GM23338 (cell line): ENCODE data around the gene FRMD4A. TPM values are rescaled to one million over a fixed set of nuclear protein-coding genes. Genes with fewer than 3 reads are reported as not detected.

Experiments used
- ATAC-seq: fragments of 200-7000 bp; cut with Tn5 transposase; 3 replicates; pipeline ENCODE4 v1.9.1; 2020
- DNase-seq: peaks from one replicate; pipeline ENCODE4 v3.0.0-alpha.2; 2015; ENCODE audit warnings: low spot score
- H2AFZ ChIP-seq: fragments of 200-600 bp; sonication (generic); 2 replicates; pipeline ENCODE4 v1.8.0; 2016; ENCODE audit warnings: antibody characterized with exemption, mild to moderate bottlenecking, moderate library complexity
- H3F3A ChIP-seq: fragments of 200-600 bp; sonication (generic); replicated peaks from 2 replicates; pipeline ENCODE4 v1.8.0; 2017; ENCODE audit warnings: antibody characterized with exemption, mixed run types, low read depth
- H3K27ac ChIP-seq: fragments of 200-600 bp; sonication (generic); 2 replicates; pipeline ENCODE4 v1.6.1; 2016; ENCODE audit warnings: low read depth
- H3K27me3 ChIP-seq: fragments of 200-600 bp; sonication (generic); 2 replicates; pipeline ENCODE4 v1.8.0; 2016; ENCODE audit warnings: mild to moderate bottlenecking, mixed run types, moderate library complexity; ENCODE audit not compliant: insufficient read depth
- H3K36me3 ChIP-seq: fragments of 200-600 bp; sonication (generic); 2 replicates; pipeline ENCODE4 v1.8.0; 2016; ENCODE audit warnings: mild to moderate bottlenecking; ENCODE audit not compliant: insufficient read depth
- H3K4me1 ChIP-seq: fragments of 200-600 bp; sonication (generic); 2 replicates; pipeline ENCODE4 v1.8.0; 2016; ENCODE audit warnings: mild to moderate bottlenecking, moderate library complexity; ENCODE audit not compliant: insufficient read depth
- H3K4me2 ChIP-seq: fragments of 200-600 bp; sonication (generic); 2 replicates; pipeline ENCODE4 v1.7.1; 2017; ENCODE audit warnings: mixed run types
- H3K4me3 ChIP-seq: fragments of 200-600 bp; sonication (generic); 2 replicates; pipeline ENCODE4 v1.6.1; 2016; ENCODE audit warnings: mixed run types
- H3K79me2 ChIP-seq: fragments of 200-600 bp; sonication (generic); replicated peaks from 2 replicates; pipeline ENCODE4 v1.8.0; 2017; ENCODE audit warnings: mild to moderate bottlenecking; ENCODE audit not compliant: insufficient read depth
- H3K9me2 ChIP-seq: fragments of 200-600 bp; sonication (generic); 2 replicates; pipeline ENCODE4 v1.8.0; 2017; ENCODE audit not compliant: insufficient read depth
- H4K20me1 ChIP-seq: fragments of 200-600 bp; sonication (generic); replicated peaks from 2 replicates; pipeline ENCODE4 v1.8.0; 2017; ENCODE audit warnings: mild to moderate bottlenecking; ENCODE audit not compliant: insufficient read depth
- H3K27ac Mint-ChIP-seq: 2 replicates; pipeline ENCODE4 v1.8.0; 2020; ENCODE audit warnings: inconsistent platforms, mild to moderate bottlenecking, moderate library complexity, mixed read lengths
- H3K27me3 Mint-ChIP-seq: 3 replicates; pipeline ENCODE4 v1.8.0; 2022; ENCODE audit warnings: low read depth, mild to moderate bottlenecking, moderate library complexity, mixed read lengths, inconsistent platforms; ENCODE audit not compliant: insufficient read depth, poor library complexity
- H3K36me3 Mint-ChIP-seq: 3 replicates; pipeline ENCODE4 v1.8.0; 2021; ENCODE audit warnings: low read depth, mild to moderate bottlenecking, inconsistent platforms, moderate library complexity, mixed read lengths
- H3K4me1 Mint-ChIP-seq: 3 replicates; pipeline ENCODE4 v1.8.0; 2020; ENCODE audit warnings: mild to moderate bottlenecking, inconsistent platforms, mixed read lengths
- H3K4me3 Mint-ChIP-seq: 3 replicates; pipeline ENCODE4 v1.8.0; 2021; ENCODE audit warnings: moderate library complexity, mild to moderate bottlenecking, inconsistent platforms, mixed read lengths
- H3K9me3 Mint-ChIP-seq: 3 replicates; pipeline ENCODE4 v1.8.0; 2020; ENCODE audit warnings: moderate library complexity, mild to moderate bottlenecking, inconsistent platforms, mixed read lengths
- CREB1 ChIP-seq: fragments of 250-450 bp; sonication (Bioruptor Pico); IDR thresholded peaks from 2 replicates; pipeline ENCODE4 v1.5.0; 2020; ENCODE audit warnings: low read depth, mild to moderate bottlenecking, moderate library complexity
- CTCF ChIP-seq, 2 experiments: fragments of 200-600 bp in 1 of 2; sonication (generic) in 1 of 2; conservative IDR thresholded peaks; 2 replicates each; pipeline versions ENCODE4 v1.5.1 to v1.6.1; 2016 to 2017; ENCODE audit warnings: antibody characterized with exemption in 2 of 2, low read depth in 2 of 2, mild to moderate bottlenecking in 2 of 2, moderate library complexity in 1 of 2
- ETS1 ChIP-seq: IDR thresholded peaks from 2 replicates; pipeline ENCODE4 v1.6.1; 2016; ENCODE audit warnings: antibody characterized with exemption
- EZH2 ChIP-seq: fragments of 200-600 bp; sonication (generic); IDR thresholded peaks from one replicate; pipeline ENCODE4 v1.8.0; 2017; ENCODE audit warnings: antibody characterized with exemption, mild to moderate bottlenecking, low read depth; ENCODE audit not compliant: unreplicated experiment
- EZH2phosphoT487 ChIP-seq: fragments of 200-600 bp; sonication (generic); IDR thresholded peaks from one replicate; pipeline ENCODE4 v1.8.1; 2018; ENCODE audit warnings: antibody characterized with exemption; ENCODE audit not compliant: unreplicated experiment
- JUNB ChIP-seq: IDR thresholded peaks from one replicate; pipeline ENCODE4 v1.6.1; 2016; ENCODE audit warnings: antibody characterized with exemption; ENCODE audit not compliant: unreplicated experiment
- NANOG ChIP-seq: IDR thresholded peaks from 2 replicates; pipeline ENCODE4 v1.6.1; 2016; ENCODE audit warnings: antibody characterized with exemption, borderline replicate concordance
- POLR2AphosphoS5 ChIP-seq: IDR thresholded peaks from 2 replicates; pipeline ENCODE4 v1.6.1; 2016; ENCODE audit warnings: antibody characterized with exemption, low read depth
- REST ChIP-seq: IDR thresholded peaks from one replicate; pipeline ENCODE4 v1.6.1; 2018; ENCODE audit warnings: antibody characterized with exemption; ENCODE audit not compliant: unreplicated experiment
- STAT1 ChIP-seq: IDR thresholded peaks from one replicate; pipeline ENCODE4 v1.6.1; 2016; ENCODE audit warnings: antibody characterized with exemption; ENCODE audit not compliant: unreplicated experiment
- ZNF114 ChIP-seq: fragments of 250-450 bp; sonication (Bioruptor Pico); IDR thresholded peaks from 2 replicates; pipeline ENCODE4 v1.5.0; 2020; ENCODE audit warnings: mild to moderate bottlenecking, moderate library complexity
- ZNF331 ChIP-seq: fragments of 250-450 bp; sonication (Bioruptor Pico); IDR thresholded peaks from 2 replicates; pipeline ENCODE4 v1.5.0; 2020; ENCODE audit warnings: low read depth, mild to moderate bottlenecking, moderate library complexity
- ZNF462 ChIP-seq: fragments of 250-450 bp; sonication (Bioruptor Pico); IDR thresholded peaks from 2 replicates; pipeline ENCODE4 v1.5.0; 2020; ENCODE audit warnings: mild to moderate bottlenecking, moderate library complexity
- polyA plus RNA-seq: library from polyadenylated mRNA; unstranded; fragments of >200 nt; fragmentation: Nextera tagmentation; extraction: Ambion mirVana; gene quantifications from 2 replicates; pipeline ENCODE4 v1.2.1, GENCODE V29; 2016
- total RNA-seq: library from RNA; depleted of rRNA; stranded (reverse); fragments of >200 nt; shearing (Covaris generic); gene quantifications from 2 replicates; pipeline ENCODE4 v1.2.3, GENCODE V29; 2014

Gene FRMD4A
- total and polyA plus RNA-seq, 2 experiments from 2014 or later: 14.0 to 20.1 TPM

- TF ChIP-seq EZH2phosphoT487 (no peak), ZNF331 (no peak), ETS1 (no peak), ZNF114 (CRISPR knock-in tag) (no peak), CTCF (conservative IDR thresholded peaks at IDR 0.05; ENCODE audit: low read depth in 2 of 2) (no peak), CREB1 (CRISPR knock-in tag) (no peak), EZH2 (no peak), NANOG (no peak)
Measured at GRCh38 chr10:13920031-13920430, 410.7 kb downstream of the FRMD4A start (continued).

- ATAC-seq: no peak
- H3K27me3 Mint-ChIP-seq: no peaks in the 10 kb centered on the region
- Histone ChIP-seq H2AFZ (no peak overlapping the region), H3K27me3 (no peaks in the 10 kb centered on the region), H3K4me1 (no peaks in the 10 kb centered on the region), H3K9me2 (no peaks in the 10 kb centered on the region), H3K27ac (no peak overlapping the region), H3K36me3 (no peaks in the 10 kb centered on the region), H3K79me2 (no peaks in the 10 kb centered on the region), H3K4me2 (no peak overlapping the region), H3F3A (no peaks in the 10 kb centered on the region), H3K4me3 (no peak overlapping the region), H4K20me1 (no peaks in the 10 kb centered on the region)
- H3K4me3 Mint-ChIP-seq: no peak overlapping the region
- no peak for DNase-seq
- no peaks in the 10 kb centered on the region for H3K36me3 Mint-ChIP-seq
- H3K27ac Mint-ChIP-seq: no peak overlapping the region
- no peaks in the 10 kb centered on the region; the same call in 2 of the 3 replicates for H3K4me1 Mint-ChIP-seq
- no peaks in the 10 kb centered on the region for H3K9me3 Mint-ChIP-seq
- TF ChIP-seq ZNF462 (CRISPR knock-in tag) (no peak), EZH2phosphoT487 (no peak), STAT1 (no peak), NANOG (no peak), POLR2AphosphoS5 (no peak), EZH2 (no peak), JUNB (no peak), REST (no peak), ZNF114 (CRISPR knock-in tag) (no peak)
Measured at GRCh38 chr10:13917791-13918190, 412.9 kb downstream of the FRMD4A start.
